Left lung (tissue), 10 donors: ENCODE results near the gene SLC26A11. TPM values are rescaled to one million over a fixed set of nuclear protein-coding genes. Genes with fewer than 3 reads are reported as not detected.

ENCODE experiments used
- ATAC-seq: fragments of 200-7000 bp; cut with Tn5 transposase; one replicate; pipeline ENCODE4 v1.9.1; 2020; ENCODE audit warnings: moderate library complexity
- DNase-seq, 4 donors: peaks; one replicate each; pipeline ENCODE4 v3.0.0-alpha.2; 2013 to 2020
- H3K27ac ChIP-seq, 2 donors: fragments of 200-600 bp; sonication (generic) in 1 of 2; one replicate each; pipeline versions ENCODE4 v1.5.0 to v1.8.0; 2020 to 2021
- H3K27me3 ChIP-seq, 2 donors: fragments of 200-600 bp; sonication (generic) in 1 of 2; one replicate each; pipeline versions ENCODE4 v1.5.0 to v1.8.0; 2020 to 2021
- H3K36me3 ChIP-seq, 2 donors: fragments of 200-600 bp; sonication (generic) in 1 of 2; one replicate each; pipeline versions ENCODE4 v1.5.0 to v1.8.0; 2020 to 2021
- H3K4me1 ChIP-seq, 2 donors: fragments of 200-600 bp; one replicate each; pipeline ENCODE4 v1.8.0; 2021
- H3K4me3 ChIP-seq, 2 donors: fragments of 200-600 bp; sonication (generic) in 1 of 2; one replicate each; pipeline versions ENCODE4 v1.5.0 to v1.8.0; 2020 to 2021; ENCODE audit warnings: mild to moderate bottlenecking in 1 of 2
- H3K9me3 ChIP-seq, 2 donors: fragments of 200-600 bp; sonication (generic) in 1 of 2; one replicate each; pipeline versions ENCODE4 v1.5.0 to v1.8.0; 2020 to 2021
- intact Hi-C, 2 donors: fragments of 100-400 bp; cut with DNase I; formaldehyde crosslinking; loops; one replicate each; pipeline versions ENCODE4 v1.11.2 to v1.14.2; 2022
- polyA plus RNA-seq, 6 donors: library from polyadenylated mRNA; unstranded; fragments of 120-200 nt; gene quantifications; one replicate each; pipeline ENCODE4 v1.2.1, GENCODE V29; 2013; ENCODE audit not compliant: insufficient read length in 6 of 6
- total RNA-seq, 2 donors: library from RNA; stranded (reverse); fragmentation: NEBNext Ultra II Directional; extraction: Animal tissue kit (Norgen Biotek cat#: 25700); gene quantifications; one replicate each; pipeline ENCODE4 v1.2.1, GENCODE V29; 2021
- TF ChIP-seq, protein P1 (sequence below), 2 donors: fragments of 200-600 bp; sonication (generic) in 1 of 2; IDR thresholded peaks; one replicate each; pipeline versions ENCODE4 v1.5.0 to v1.8.0; 2021; ENCODE audit warnings: antibody characterized with exemption in 2 of 2
- donor health status: DM: no; HTN: yes; CAD: no.
- donor health status: DM: no; HTN: no; CAD: no.

SLC26A11 gene
- total and polyA plus RNA-seq, 8 donors = 22.3 to 36.0 (median 24.6) TPM

DNA sequence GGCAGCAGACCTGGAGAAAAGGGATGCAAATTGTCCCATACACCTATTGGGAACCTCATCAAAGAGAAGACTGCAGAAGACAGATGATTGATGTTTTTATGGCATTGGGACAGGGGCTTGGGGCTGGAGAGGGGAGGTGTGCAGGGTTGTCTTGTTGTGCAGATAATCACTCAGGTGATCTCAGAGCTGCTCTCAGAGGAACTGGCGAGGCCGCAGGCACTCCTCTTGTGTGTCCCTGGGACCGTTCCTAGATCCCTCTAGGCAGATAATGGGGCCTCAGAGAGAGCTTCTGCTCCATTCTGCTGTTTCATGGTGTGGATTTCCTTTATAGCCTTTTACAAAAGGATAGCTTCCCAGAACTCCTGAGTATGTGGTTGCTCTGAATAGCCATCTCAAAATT, 42.1 kb downstream of the SLC26A11 start:
- H3K27me3 ChIP-seq = no peaks in the 10 kb centered on the region
- H3K9me3 ChIP-seq = no peaks in the 10 kb centered on the region
- peaks cover 0 to 31% of the 10 kb centered on the region in 2 donors for H3K36me3 ChIP-seq
- H3K27ac ChIP-seq = peak overlapping the region; percentile 98 to 99
- TF ChIP-seq, protein P1, sequence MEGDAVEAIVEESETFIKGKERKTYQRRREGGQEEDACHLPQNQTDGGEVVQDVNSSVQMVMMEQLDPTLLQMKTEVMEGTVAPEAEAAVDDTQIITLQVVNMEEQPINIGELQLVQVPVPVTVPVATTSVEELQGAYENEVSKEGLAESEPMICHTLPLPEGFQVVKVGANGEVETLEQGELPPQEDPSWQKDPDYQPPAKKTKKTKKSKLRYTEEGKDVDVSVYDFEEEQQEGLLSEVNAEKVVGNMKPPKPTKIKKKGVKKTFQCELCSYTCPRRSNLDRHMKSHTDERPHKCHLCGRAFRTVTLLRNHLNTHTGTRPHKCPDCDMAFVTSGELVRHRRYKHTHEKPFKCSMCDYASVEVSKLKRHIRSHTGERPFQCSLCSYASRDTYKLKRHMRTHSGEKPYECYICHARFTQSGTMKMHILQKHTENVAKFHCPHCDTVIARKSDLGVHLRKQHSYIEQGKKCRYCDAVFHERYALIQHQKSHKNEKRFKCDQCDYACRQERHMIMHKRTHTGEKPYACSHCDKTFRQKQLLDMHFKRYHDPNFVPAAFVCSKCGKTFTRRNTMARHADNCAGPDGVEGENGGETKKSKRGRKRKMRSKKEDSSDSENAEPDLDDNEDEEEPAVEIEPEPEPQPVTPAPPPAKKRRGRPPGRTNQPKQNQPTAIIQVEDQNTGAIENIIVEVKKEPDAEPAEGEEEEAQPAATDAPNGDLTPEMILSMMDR (IDR thresholded peaks at IDR 0.05) = no peak
- no peak for DNase-seq
- intact Hi-C loops = no loop called here
- peak overlapping the region in 1 of 2 donors; percentile 100 for H3K4me3 ChIP-seq
- H3K4me1 ChIP-seq = peaks cover 41 to 75% of the 10 kb centered on the region in 2 donors
- no peak for ATAC-seq

DNA sequence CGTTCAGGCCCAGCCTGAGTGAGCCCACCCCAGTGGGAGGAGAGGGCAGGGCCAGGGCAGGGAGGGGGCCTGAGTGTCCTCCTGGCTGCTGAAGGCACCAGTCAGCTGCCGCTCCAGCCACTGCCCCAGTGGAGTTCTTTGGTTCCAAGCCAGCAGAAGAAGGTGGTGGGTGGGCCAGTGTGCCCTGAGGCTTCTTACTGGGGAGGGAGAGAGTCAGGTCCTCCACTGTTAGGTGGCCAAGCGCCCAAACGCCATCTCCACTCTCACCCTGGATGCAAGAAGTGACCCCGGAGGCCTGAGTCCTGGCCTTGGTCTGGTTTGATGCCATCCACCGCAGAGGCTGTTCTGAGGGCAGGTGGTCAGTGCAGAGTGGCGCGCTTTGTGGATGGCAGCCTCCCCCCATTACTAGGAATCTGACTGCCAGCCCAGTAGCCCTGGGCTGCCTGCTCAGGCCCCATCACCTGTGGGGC, 42.6 kb downstream of the SLC26A11 start:
- peaks cover 41 to 75% of the 10 kb centered on the region in 2 donors for H3K4me1 ChIP-seq
- H3K27me3 ChIP-seq = no peaks in the 10 kb centered on the region
- H3K27ac ChIP-seq = peak overlapping the region; percentile 98 to 99
- ATAC-seq (no peak), DNase-seq (no peak)
- H3K36me3 ChIP-seq = peaks cover 0 to 37% of the 10 kb centered on the region in 2 donors
- no peaks in the 10 kb centered on the region for H3K9me3 ChIP-seq
- TF ChIP-seq, protein P1 (IDR thresholded peaks at IDR 0.05) = no peak
- peak overlapping the region; percentile 37 to 100 for H3K4me3 ChIP-seq
- intact Hi-C loops = no loop called here

DNA sequence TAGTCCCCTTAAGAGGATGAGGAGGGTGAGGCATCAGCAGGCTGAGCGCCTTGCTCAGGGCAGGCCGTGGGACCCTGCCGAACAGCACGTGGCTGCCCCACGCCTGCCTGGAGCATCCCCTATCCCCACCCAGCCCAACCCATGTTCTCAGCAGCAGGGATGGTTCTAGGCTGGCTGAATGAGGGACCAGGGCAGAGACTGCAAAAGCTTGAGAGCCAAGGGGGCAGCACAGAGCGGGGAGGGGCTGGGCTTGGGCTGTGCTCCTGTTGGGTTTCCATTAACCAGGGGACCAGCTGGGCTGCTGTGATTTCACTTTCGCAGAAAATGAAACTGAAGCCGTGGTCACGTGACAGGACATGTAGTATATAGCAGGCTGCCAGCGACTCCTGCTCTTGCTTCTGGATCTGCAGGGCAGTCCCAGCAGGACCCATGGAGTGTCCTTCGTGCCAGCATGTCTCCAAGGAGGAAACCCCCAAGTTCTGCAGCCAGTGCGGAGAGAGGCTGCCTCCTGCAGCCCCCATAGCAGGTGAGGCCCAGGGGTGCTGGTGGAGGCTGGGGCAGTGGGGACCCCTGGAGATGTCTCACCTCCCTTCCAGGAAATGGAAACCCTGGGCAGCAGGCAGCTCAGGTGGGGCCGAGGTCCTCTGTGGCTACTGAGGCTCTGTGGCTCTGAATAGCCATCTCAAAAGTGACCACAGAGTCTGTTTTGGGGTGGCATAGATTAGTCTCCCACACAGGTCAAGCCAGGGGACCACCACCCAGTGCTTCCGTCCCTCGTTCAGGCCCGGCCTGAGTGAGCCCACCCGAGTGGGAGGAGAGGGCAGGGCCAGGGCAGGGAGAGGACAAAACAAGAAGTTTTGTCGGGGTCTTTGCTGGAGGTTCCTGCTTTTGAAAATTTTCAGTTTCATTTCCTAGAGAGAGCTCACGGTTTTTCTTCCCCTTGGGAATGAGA, 43.3 kb downstream of the SLC26A11 start:
- Histone ChIP-seq H3K9me3 (no peaks in the 10 kb centered on the region), H3K4me3 (peak overlapping the region; percentile 37 to 100), H3K27me3 (no peaks in the 10 kb centered on the region), H3K4me1 (peaks cover 41 to 75% of the 10 kb centered on the region in 2 donors), H3K27ac (peak overlapping the region; percentile 98 to 99), H3K36me3 (peaks cover 0 to 44% of the 10 kb centered on the region in 2 donors)
- intact Hi-C loops = no loop called here
- TF ChIP-seq, protein P1 (IDR thresholded peaks at IDR 0.05) = no peak
- DNase-seq (peak; percentile 84 to 95 (median 88)), ATAC-seq (peak; percentile 58)

DNA sequence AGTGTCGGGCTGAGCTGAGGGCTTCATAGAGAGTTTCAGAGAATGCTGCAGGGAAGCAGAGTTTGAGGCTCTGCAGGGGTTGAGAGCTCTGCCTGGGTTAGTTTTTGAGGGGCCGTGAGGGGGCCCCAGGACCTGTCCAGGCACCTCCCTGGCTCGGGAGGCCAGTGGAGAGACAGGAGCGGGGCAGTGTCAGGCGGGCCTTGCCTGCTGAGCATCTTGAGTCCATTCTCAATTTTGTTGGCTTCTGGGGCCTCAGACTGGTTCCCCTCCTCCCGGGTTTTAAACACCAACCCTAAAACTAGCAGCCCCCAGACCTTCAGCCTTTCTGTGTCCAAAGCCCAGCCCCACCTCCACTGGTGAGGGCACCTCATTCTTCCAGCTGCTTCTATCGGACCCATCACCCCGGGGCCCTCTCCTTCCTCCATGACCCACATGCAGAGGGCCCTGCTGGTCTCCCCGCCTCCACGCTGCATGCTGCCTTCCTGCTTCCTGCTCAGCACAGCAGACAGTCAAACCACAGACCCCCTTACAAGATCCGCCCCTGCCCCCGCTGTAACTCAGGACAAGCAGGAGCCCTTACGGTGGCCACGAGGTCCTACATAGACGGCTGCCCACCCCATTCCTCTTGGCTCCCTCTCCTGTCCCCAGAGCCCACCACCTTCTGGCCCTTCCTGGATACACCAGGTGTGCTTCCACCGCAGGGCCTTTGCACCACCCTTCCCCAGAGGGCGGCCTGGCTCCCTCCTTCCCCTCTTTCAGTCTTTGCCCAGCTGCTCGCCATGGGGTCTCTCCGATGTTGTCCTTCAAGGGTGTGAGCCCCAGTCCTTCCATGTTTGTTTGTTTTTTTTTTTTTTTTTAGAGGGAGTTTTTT, 44.2 kb downstream of the SLC26A11 start:
- no peaks in the 10 kb centered on the region for H3K9me3 ChIP-seq
- no peak for ATAC-seq
- peaks cover 41 to 68% of the 10 kb centered on the region in 2 donors for H3K4me1 ChIP-seq
- intact Hi-C loops = no loop called here
- H3K27ac ChIP-seq = peak overlapping the region; percentile 98 to 99
- TF ChIP-seq, protein P1 (IDR thresholded peaks at IDR 0.05) = no peak
- no peak for DNase-seq
- H3K27me3 ChIP-seq = no peaks in the 10 kb centered on the region
- peaks cover 0 to 53% of the 10 kb centered on the region in 2 donors for H3K36me3 ChIP-seq
- H3K4me3 ChIP-seq = peak overlapping the region; percentile 37 to 100
